HEK293T (cell line): ENCODE results near the gene MRPL3.
"Not testable (repeated sequence)": the region's sequence is repeated elsewhere in the genome, so short reads cannot be mapped to it uniquely, and the experiment has no call there.

Experiments
- CTBP1 ChIP-seq: fragments of 450-650 bp; IDR thresholded peaks from 2 replicates; pipeline ENCODE4 v1.6.1; 2016; ENCODE audit warnings: borderline replicate concordance
- ELF4 ChIP-seq: fragments of 450-650 bp; IDR thresholded peaks from 2 replicates; pipeline ENCODE4 v1.6.1; 2017; ENCODE audit warnings: antibody characterized with exemption
- FOXA1 ChIP-seq: fragments of 450-650 bp; IDR thresholded peaks from 2 replicates; pipeline ENCODE4 v1.6.1; 2016; ENCODE audit warnings: mild to moderate bottlenecking
- FOXK2 ChIP-seq: fragments of 450-650 bp; IDR thresholded peaks from 2 replicates; pipeline ENCODE4 v1.6.1; 2016; ENCODE audit warnings: mild to moderate bottlenecking
- FOXM1 ChIP-seq: fragments of 450-650 bp; IDR thresholded peaks from 2 replicates; pipeline ENCODE4 v1.6.1; 2017; ENCODE audit warnings: mild to moderate bottlenecking, borderline replicate concordance
- L3MBTL2 ChIP-seq: fragments of 450-650 bp; conservative IDR thresholded peaks from 2 replicates; pipeline ENCODE4 v1.6.1; 2016; ENCODE audit warnings: mild to moderate bottlenecking
- LEF1 ChIP-seq: fragments of 450-650 bp; IDR thresholded peaks from 2 replicates; pipeline ENCODE4 v1.6.1; 2017; ENCODE audit warnings: mild to moderate bottlenecking, borderline replicate concordance
- NFRKB ChIP-seq: fragments of 450-650 bp; IDR thresholded peaks from 2 replicates; pipeline ENCODE4 v1.6.1; 2016; ENCODE audit warnings: mild to moderate bottlenecking, moderate library complexity
- SP1 ChIP-seq: fragments of 450-650 bp; IDR thresholded peaks from 2 replicates; pipeline ENCODE4 v1.6.1; 2017
- TARDBP ChIP-seq: fragments of 450-650 bp; IDR thresholded peaks from 2 replicates; pipeline ENCODE4 v1.6.1; 2016
- ZNF384 ChIP-seq: fragments of 450-650 bp; IDR thresholded peaks from 2 replicates; pipeline ENCODE4 v1.6.1; 2016
- TF ChIP-seq, protein P1 (sequence below): fragments of 450-650 bp; IDR thresholded peaks from 2 replicates; pipeline ENCODE4 v1.6.1; 2016

- not testable (repeated sequence) for TF ChIP-seq NFRKB, ZNF384, CTBP1, FOXK2, ELF4, TARDBP, FOXM1, FOXA1, SP1, LEF1, L3MBTL2
- TF ChIP-seq, protein P1, sequence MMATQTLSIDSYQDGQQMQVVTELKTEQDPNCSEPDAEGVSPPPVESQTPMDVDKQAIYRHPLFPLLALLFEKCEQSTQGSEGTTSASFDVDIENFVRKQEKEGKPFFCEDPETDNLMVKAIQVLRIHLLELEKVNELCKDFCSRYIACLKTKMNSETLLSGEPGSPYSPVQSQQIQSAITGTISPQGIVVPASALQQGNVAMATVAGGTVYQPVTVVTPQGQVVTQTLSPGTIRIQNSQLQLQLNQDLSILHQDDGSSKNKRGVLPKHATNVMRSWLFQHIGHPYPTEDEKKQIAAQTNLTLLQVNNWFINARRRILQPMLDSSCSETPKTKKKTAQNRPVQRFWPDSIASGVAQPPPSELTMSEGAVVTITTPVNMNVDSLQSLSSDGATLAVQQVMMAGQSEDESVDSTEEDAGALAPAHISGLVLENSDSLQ, result not testable (repeated sequence)
These were observed 16.2 kb downstream of the MRPL3 start for GRCh38 chr3:131486545-131486944.
